Muscle of leg (tissue), 11 donors: ENCODE results near the gene IL20RB. TPM values are rescaled to one million over a fixed set of nuclear protein-coding genes. Genes with fewer than 3 reads are reported as not detected.

Experiments used
- DNase-seq: peaks from one replicate; pipeline ENCODE4 v3.0.0; 2013
- H3K27ac ChIP-seq: one replicate; pipeline ENCODE4 v1.5.1; 2013; ENCODE audit warnings: mild to moderate bottlenecking, low read length, control low read depth
- H3K27me3 ChIP-seq: one replicate; pipeline ENCODE4 v1.6.1; 2013; ENCODE audit warnings: low read length; ENCODE audit not compliant: control insufficient read depth, insufficient read depth
- H3K36me3 ChIP-seq: one replicate; pipeline ENCODE4 v1.6.1; 2013; ENCODE audit warnings: low read length; ENCODE audit not compliant: control insufficient read depth, insufficient read depth
- H3K4me1 ChIP-seq: one replicate; pipeline ENCODE4 v1.6.1; 2013; ENCODE audit warnings: low read length; ENCODE audit not compliant: control insufficient read depth, insufficient read depth
- H3K4me3 ChIP-seq: one replicate; pipeline ENCODE4 v1.5.1; 2013; ENCODE audit warnings: low read length, control low read depth
- H3K9me3 ChIP-seq: replicated peaks from 2 replicates; pipeline ENCODE4 v1.6.1; 2013; ENCODE audit warnings: low read depth, low read length; ENCODE audit not compliant: control insufficient read depth
- WGBS: methylation state at CpG from one replicate; pipeline ENCODE4 v1.1.5; 2013; ENCODE audit warnings: missing lambda C conversion rate; ENCODE audit not compliant: insufficient coverage; 5-methylcytosine and 5-hydroxymethylcytosine counted together
- polyA plus RNA-seq, 8 donors: library from polyadenylated mRNA; unstranded; fragments of 120-200 nt; gene quantifications; one replicate each; pipeline versions ENCODE4 v1.2.1 to v1.2.3, GENCODE V29; 2013; ENCODE audit warnings: inconsistent platforms in 1 of 8, low replicate concordance in 1 of 8; ENCODE audit not compliant: insufficient read length in 8 of 8, insufficient read depth in 1 of 8
- total RNA-seq: library from RNA; stranded (reverse); fragments of 120-200 nt; gene quantifications from one replicate; pipeline ENCODE4 v1.2.4, GENCODE V29; 2013

IL20RB gene
- total and polyA plus RNA-seq, 9 donors = 0.58 to 1.5 (median 0.81) TPM

DNA sequence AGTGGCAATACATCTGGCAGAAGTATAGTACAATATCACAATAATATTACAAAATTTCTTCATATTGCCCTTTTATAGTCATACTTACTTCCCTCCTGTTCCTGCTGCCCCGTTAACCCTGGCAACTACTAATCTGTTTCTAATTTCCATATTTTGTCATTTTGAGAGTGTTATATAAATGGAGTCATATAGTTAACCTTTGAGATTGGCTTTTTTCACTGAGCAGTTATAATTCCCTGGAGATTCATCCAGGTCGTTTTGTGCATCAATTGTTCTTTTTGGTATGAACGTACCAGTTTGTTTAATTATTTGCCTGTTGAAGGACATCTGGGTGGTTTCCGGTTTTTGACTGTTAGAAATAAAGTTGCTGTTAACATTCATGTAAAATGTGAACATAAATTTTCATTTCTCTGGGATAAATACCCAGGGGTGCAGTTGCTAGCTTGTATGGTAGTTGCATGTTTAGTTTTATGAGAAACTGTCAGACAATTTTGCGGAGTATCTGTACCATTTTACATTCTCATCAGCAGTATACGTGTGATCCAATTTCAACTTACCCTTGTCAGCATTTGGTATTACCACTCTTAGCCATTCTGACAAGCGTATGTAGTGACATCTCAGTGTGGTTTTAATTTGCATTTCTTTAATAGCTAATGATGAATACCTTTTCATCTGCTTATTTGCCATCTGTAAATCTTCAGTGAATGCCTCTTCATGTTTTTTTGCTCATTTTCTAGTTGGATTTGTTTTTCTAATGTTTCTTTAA is 32.2 kb upstream of the IL20RB start:
- Histone ChIP-seq H3K36me3 (peaks cover 9% of the 10 kb centered on the region), H3K27ac (no peak overlapping the region), H3K27me3 (no peaks in the 10 kb centered on the region), H3K9me3 (peaks cover 2% of the 10 kb centered on the region), H3K4me3 (no peak overlapping the region), H3K4me1 (no peaks in the 10 kb centered on the region)
- WGBS = no CpG with 5 or more reads among the region's 7 CpGs
- no peak for DNase-seq

DNA sequence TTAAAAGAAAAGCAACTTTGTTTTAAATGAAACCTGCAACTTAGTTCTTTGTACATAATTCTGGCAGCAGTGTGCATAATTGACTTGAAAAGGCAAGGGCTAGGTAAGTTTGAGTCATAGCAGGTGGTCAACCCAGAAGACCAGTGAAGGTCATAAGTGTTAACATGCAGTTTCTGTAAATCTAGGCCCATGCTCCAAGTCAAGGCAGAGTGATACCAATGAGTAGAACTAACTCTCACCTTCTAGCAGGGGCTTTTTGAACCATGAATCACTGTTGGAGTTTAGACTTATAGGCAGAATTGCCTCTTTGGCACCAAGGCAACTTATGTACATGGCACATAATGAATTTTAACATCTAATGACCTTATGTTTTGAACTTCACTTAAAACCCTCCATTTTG is 29.5 kb upstream of the IL20RB start:
- Histone ChIP-seq H3K36me3 (peaks cover 7% of the 10 kb centered on the region), H3K27me3 (no peaks in the 10 kb centered on the region), H3K27ac (no peak overlapping the region), H3K4me1 (no peaks in the 10 kb centered on the region), H3K4me3 (no peak overlapping the region), H3K9me3 (no peaks in the 10 kb centered on the region)
- DNase-seq = no peak

DNA sequence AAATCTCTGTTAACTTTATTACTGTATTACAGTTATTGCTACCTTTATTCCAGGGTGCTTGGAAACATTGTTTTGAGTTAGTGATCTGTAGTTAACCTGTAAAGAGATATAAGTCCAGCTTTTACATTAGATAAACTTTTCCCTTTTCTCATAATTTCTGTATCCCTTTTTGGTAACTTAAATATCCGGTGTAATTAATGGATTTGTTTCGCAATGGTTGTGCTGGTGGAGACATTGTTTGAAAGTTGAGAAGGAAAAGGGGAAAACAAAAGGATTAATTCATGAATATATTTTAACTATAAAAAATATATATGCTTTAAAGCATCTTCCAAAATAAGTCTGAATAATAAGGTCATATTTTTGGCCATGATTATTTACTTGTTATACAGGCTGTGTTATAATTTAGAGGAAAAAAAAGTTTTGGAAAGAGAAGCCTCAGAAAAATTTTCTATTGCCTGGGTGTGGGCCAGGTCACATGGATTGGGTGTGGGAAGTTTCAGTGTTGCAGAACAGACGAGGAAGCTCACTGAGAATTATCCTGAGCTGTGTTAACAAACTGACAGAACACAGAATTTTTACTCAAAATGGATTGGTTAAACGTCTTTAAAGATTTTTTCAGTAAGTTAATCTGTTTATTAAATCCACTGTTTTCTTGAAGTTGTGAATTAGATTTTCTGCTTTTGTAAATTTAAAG is 27.7 kb upstream of the IL20RB start:
- H3K4me1 ChIP-seq = no peaks in the 10 kb centered on the region
- H3K27me3 ChIP-seq = no peaks in the 10 kb centered on the region
- peaks cover 7% of the 10 kb centered on the region for H3K36me3 ChIP-seq
- peak; percentile 86 for DNase-seq
- H3K9me3 ChIP-seq = no peaks in the 10 kb centered on the region
- H3K4me3 ChIP-seq = no peak overlapping the region
- H3K27ac ChIP-seq = no peak overlapping the region
- WGBS = no CpG with 5 or more reads among the region's 4 CpGs

- Histone ChIP-seq H3K4me3 (no peak overlapping the region), H3K36me3 (peaks cover 7% of the 10 kb centered on the region), H3K4me1 (no peaks in the 10 kb centered on the region), H3K27me3 (no peaks in the 10 kb centered on the region), H3K9me3 (peaks cover 2% of the 10 kb centered on the region), H3K27ac (no peak overlapping the region)
- 100% methylated on average over 4 of the region's 4 CpGs for whole genome bisulfite sequencing
- no peak for DNase-seq
Observed at GRCh38 chr3:136931606-136932005, 26.2 kb upstream of the IL20RB start.

GRCh38 chr3:136932523-136932922 is 25.3 kb upstream of the IL20RB start:
- H3K36me3 ChIP-seq = peaks cover 7% of the 10 kb centered on the region
- no peak for DNase-seq
- H3K4me3 ChIP-seq = no peak overlapping the region
- H3K27me3 ChIP-seq = no peaks in the 10 kb centered on the region
- H3K9me3 ChIP-seq = peaks cover 6% of the 10 kb centered on the region
- H3K4me1 ChIP-seq = no peaks in the 10 kb centered on the region
- no CpG with 5 or more reads among the region's 1 CpG for WGBS
- H3K27ac ChIP-seq = no peak overlapping the region

DNA sequence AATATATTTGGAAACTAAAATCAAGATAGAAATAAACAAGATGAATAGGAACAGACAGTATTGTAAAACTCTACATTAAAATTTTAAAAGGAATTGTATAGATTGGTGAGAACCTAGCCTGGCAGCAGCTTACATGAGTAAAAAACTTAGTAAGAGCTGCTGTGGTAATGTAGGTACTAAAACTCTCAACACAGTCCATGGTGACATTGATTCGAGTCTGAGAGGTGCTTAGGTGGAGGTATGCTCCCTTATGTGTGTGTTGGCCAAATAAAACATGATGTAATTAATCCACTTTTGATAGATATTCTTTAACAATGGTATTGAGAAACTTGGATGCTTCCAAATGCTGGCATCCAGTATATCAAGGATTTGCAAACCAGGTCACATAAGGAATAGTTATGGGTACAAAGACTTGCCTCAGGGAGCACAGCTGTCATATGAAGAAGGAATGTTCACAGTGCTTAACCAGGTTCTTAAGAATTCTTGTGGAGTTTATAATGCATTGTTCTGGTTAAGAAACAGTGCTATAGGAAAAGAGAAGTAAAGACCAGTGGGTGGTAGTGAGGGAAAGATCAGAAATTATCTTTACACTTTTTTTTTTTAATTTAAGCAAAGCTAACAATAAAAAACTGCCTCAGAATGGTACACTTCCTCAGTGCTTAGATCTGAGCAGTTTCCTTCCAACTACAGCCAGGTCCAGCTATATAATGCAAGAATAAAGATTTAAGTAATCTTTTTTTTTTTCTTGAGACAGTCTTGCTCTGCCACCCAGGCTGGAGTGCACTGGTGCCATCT is 24.6 kb upstream of the IL20RB start:
- H3K4me1 ChIP-seq = no peaks in the 10 kb centered on the region
- H3K27me3 ChIP-seq = no peaks in the 10 kb centered on the region
- H3K36me3 ChIP-seq = peaks cover 3% of the 10 kb centered on the region
- H3K27ac ChIP-seq = no peak overlapping the region
- no peak for DNase-seq
- no CpG with 5 or more reads among the region's 1 CpG for WGBS
- H3K9me3 ChIP-seq = peaks cover 6% of the 10 kb centered on the region
- H3K4me3 ChIP-seq = no peak overlapping the region

GRCh38 chr3:136937175-136937574 is 20.6 kb upstream of the IL20RB start:
- H3K4me1 ChIP-seq = no peaks in the 10 kb centered on the region
- H3K9me3 ChIP-seq = peaks cover 6% of the 10 kb centered on the region
- no peak overlapping the region for H3K27ac ChIP-seq
- H3K36me3 ChIP-seq = no peaks in the 10 kb centered on the region
- no CpG with 5 or more reads among the region's 1 CpG for WGBS
- no peak overlapping the region for H3K4me3 ChIP-seq
- no peaks in the 10 kb centered on the region for H3K27me3 ChIP-seq
- DNase-seq = no peak

- no peaks in the 10 kb centered on the region for H3K4me1 ChIP-seq
Observed at GRCh38 chr3:136937851-136938250, 19.9 kb upstream of the IL20RB start.

DNA sequence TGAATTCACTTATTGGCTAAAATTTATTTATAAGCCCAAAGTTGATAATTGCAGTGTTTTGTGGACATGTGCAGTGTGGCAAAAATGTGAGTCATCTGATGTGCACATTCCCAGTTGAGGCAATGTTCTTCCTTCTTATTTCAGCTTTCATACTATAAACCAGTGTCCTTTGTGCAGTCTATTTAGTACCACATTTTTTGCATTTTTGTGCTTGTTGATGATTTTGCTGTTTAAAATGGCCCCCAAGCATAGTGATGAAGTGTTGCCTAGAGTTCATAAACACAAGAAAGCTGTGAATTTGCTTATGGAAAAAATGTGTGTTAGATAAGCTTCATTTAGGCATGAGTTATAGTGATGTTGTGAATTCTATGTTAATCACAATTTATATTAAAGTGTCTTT is 19.4 kb upstream of the IL20RB start:
- Histone ChIP-seq H3K27ac (no peak overlapping the region), H3K36me3 (no peaks in the 10 kb centered on the region), H3K4me1 (no peaks in the 10 kb centered on the region), H3K27me3 (no peaks in the 10 kb centered on the region), H3K9me3 (peaks cover 6% of the 10 kb centered on the region), H3K4me3 (no peak overlapping the region)
- no peak for DNase-seq

More at GRCh38 chr3:136937851-136938250, 19.9 kb upstream of the IL20RB start:
- Histone ChIP-seq H3K9me3 (peaks cover 6% of the 10 kb centered on the region), H3K27ac (no peak overlapping the region), H3K36me3 (no peaks in the 10 kb centered on the region), H3K4me3 (no peak overlapping the region), H3K27me3 (no peaks in the 10 kb centered on the region)
- WGBS = no CpG with 5 or more reads among the region's 2 CpGs
- DNase-seq = no peak

- Histone ChIP-seq H3K4me1 (no peaks in the 10 kb centered on the region), H3K27ac (no peak overlapping the region), H3K27me3 (no peaks in the 10 kb centered on the region), H3K36me3 (no peaks in the 10 kb centered on the region), H3K9me3 (peaks cover 6% of the 10 kb centered on the region), H3K4me3 (no peak overlapping the region)
- WGBS = no CpG with 5 or more reads among the region's 1 CpG
- DNase-seq = no peak
Observed at GRCh38 chr3:136939489-136939888, 18.3 kb upstream of the IL20RB start.
